ENCODE results near the gene MAGEF1.

Gene MAGEF1

DNA sequence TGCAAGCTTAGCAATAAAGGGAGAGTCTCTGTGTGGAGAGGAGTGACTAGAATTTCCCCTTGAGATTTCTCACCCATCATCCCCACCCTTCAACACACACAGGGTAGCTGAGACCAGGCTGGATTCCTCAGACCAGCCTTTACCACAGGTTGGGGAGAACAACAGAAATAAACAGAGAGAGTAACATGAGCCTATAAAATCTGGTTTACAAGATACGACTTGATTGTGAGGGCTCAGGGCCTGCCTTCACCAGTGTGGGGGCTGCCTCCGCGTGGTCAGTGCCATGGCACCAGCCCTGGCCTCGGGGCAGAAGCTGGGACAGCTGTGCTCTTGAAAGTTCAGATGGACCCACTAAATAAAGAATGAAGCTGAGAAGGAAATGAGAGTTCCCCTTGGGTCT lies 14.6 kb upstream of the MAGEF1 start:
- DNase-seq = no peak

- no peak for DNase-seq
Measured at GRCh38 chr3:184725176-184725719, 13.4 kb upstream of the MAGEF1 start.

DNA sequence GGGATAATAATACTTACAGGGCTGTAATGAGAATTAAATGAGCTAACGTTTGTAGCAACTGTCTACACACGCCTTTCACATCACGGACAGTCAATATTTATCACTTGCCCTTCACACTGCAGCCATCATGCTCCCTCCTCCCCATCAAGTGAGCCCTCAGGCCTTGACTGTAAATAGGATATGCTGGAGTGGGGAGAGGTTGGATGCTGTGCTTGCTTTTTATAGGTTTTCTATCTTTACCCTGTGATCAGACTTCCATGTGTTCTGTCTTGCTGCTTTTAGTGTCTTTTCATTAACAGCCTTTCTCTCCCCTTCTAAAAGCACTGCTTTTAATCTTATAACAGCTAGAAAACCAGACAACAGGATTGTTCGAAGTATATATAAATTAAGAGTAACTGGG lies 12.8 kb upstream of the MAGEF1 start:
- DNase-seq = no peak

DNA sequence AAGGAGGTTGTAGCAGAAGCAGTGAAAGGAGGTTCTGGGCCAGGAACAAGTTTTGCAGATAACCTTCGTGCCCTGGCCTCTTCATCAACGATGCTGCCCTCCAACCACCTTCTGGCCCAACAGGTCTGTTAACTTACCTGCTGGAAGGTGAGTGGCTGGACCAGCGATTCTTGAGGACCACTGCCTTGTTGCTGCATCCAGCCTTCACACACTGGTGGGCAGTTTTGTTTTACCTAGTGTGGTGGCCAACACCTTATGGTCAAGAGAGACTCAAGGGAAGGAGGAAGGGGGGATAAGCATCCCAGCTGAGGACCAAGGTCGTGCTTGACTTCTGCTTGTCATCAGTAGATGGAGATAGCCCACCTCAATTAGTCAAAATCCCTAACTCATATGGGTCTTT lies 7.8 kb upstream of the MAGEF1 start:
- no peak for DNase-seq

DNA sequence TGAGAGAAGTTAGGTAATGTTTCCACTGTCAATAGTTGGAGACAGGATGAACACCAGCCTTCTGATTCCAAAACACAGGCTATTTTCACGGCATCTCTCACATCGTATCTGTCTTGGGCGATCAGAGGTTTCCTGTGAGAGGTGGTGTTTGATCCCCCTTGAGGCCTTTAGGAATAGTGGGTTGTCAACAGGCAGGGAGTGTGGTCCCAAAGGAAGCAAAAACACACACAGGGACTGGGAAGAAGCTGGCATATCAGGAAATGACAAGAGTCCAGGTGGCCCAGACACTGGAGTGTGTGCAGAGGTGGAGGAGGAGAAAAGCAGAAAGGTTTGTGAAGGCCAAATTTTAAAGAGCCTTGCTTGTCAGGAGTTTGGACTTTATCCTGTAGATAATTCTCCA lies 6.6 kb upstream of the MAGEF1 start:
- no peak for DNase-seq

- DNase-seq = peak in 33 of 56 donors; percentile 11 to 71 (median 33)
Measured at GRCh38 chr3:184717399-184717983, 5.6 kb upstream of the MAGEF1 start.

DNA sequence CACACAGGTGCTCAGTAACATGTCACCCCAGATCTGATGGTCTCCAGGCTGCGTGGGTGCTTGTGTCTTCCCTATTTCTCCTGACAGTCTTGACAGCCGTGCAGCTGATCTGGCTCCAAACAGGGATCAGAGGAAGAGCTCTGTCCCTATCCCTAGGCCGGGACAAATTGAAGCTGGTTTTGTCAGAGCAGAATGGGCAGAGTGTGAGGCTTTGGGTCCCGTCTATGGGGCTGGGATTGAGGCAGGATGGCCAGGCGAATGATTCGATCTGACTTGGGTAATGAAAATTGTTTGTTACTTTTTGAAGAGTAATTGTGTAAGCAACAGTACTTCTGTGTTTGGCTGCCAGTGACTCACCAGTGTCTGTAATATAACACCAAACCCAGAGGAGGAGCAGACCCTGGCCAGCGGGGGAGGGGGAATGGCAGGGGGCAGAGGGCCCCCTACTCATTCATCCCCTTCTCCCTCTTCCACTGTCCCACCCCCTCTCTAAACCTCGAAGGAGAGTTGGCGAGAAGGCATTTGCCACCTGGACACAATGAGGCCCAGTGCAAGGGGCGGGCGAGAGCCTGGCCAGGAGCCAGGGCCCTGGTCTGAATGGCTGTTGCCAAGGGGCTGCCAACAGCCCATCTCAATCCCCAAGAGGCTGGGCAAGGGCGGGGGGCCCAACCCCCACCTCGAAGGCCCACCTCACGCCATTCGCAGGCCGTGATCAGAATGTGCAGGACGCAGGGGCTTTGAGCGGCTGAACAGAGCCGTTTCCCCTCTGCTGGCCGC lies 4.9 kb upstream of the MAGEF1 start:
- DNase-seq = peak in 41 of 56 donors; percentile 11 to 74 (median 48)

DNA sequence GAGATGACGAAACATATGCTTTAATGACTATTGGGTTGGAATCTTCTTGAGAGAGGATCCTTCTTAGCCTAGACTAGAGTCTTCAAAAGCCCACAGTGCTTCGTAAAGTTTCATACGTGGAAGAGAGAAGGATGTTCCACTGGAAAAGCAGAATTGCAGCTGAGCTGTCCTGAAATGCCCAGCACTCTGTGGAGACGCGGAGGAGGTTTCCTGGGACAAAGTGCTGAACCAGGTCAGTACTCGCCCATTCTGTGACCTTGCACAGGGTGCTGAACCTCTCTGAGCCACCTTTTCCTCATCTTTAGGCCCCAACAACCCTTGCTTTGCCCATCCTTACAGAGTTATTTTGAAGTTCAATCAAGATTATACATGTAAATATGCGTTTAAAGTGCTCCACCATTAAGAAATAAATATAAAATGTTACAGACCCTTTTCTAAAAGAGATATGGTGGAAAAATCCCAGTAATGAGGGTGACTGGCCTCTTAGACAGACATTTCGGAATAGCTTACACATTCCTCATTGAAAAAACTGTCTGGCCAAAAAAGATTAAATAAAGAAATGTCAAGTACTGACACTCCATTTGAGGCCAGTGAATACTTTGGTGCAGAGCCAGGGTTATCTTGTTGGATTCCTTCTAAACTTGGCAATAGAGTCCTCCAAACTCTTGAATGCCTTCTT lies 4.2 kb upstream of the MAGEF1 start:
- DNase-seq = no peak

- DNase-seq = no peak
Measured at GRCh38 chr3:184713521-184713920, 1.7 kb upstream of the MAGEF1 start.

- no peak for DNase-seq
Measured at GRCh38 chr3:184713040-184713355, 1.1 kb upstream of the MAGEF1 start.

DNA sequence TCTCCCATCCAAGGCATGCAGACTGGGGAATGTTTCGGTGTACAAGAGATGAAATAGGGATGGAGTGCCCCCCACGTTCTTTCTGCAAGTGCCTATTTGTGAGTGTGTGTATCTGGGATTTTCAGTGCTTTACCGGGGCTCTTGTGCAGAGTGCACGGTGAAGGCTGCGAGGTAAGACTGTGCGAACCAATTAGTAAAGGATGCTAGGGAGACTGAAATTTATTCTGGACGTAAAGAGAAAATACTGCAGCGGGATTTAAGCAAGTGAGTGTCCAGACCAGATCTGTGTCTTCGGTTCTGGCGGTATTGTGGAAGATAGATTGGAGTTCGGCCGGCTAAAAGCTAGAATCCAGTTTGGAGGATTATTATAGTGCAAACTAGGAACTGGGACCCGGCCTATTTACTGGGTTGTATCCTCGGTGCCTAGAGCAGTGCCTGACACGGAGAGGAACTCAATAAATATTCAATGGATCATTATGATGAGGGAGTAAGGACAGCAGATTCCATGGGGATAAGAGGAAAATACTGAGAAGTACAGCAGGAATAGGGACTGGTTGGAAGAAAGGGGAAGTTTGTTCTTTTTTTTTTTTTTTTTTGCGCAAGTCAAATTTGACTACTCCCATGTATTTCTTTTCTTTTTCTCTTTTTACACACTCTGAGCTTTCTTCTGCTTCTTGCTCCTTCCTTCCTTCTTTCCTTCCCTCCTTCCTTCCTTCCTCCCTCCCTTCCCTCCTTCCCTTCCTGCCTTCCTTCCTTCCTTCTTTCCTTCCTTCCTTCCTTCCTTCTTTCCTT lies 580 bp upstream of the MAGEF1 start:
- peak in 1 of 56 donors; percentile 64 for DNase-seq

GRCh38 chr3:184710870-184711492 lies 883 bp downstream of the MAGEF1 start:
- DNase-seq = peak in 5 of 56 donors; percentile 13 to 28 (median 21)

- DNase-seq = no peak
Measured at GRCh38 chr3:184703657-184704056, 8.2 kb downstream of the MAGEF1 start.

DNA sequence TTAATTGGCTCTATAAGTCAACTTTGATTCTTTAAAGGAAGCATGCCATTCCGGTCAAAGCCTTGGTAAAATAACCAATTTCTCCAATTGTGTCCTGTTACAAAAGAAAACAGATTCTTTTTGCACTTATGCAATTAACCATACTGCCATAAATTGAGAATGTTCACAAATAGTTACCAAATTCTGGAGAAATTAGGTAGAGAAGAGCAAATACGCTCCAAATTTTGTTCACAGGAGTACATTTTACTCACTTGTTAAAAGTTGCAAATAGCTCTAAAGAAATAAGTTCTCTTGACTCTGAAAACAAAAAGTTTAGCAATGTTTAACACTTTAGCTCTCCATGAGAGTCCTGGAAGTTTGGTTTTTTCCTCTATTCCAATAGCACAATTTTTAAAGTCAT lies 11.1 kb downstream of the MAGEF1 start:
- no peak for DNase-seq

- DNase-seq = no peak
Measured at GRCh38 chr3:184697845-184698244, 14.0 kb downstream of the MAGEF1 start.

DNA sequence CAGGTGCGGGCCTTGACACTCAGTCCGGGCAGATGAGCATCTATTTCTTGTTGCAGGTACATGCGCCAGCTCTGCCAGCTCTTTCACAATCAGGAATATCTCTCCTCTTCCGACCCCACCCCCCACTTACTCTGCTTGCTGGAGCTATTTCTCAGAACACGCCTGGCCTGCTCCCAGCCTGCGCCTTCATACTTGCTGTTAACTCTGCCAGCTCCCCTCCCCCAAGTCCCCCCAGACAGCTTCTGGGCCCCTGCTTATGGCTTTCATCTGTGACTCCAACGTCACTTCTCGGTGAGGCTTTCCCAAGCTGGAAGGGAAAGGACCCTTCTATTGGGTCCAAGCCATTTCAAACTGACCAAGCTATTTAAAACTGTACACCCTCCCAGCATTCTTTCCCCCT lies 15.2 kb downstream of the MAGEF1 start:
- DNase-seq = no peak

DNA sequence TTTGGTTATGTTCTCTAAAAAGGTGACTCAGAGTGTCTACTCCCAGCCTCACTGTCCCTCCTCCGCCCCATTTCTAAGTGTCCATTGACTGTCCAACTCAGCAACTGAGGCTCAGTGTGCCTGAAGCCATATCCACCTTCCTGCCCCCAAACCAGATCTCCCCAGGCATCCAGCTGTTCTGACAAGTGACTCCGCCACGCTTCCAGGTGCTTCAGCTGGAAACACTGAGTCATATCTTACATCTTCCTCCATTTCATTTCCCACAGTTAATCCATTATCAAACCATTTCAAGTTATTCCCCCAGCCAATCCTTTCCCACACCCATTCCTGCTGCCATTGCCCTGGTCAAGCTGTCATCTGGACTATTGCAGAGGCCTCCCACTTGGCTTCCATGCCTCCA lies 17.1 kb downstream of the MAGEF1 start:
- no peak for DNase-seq

GRCh38 chr3:184694133-184694665 lies 17.7 kb downstream of the MAGEF1 start:
- DNase-seq = no peak

DNA sequence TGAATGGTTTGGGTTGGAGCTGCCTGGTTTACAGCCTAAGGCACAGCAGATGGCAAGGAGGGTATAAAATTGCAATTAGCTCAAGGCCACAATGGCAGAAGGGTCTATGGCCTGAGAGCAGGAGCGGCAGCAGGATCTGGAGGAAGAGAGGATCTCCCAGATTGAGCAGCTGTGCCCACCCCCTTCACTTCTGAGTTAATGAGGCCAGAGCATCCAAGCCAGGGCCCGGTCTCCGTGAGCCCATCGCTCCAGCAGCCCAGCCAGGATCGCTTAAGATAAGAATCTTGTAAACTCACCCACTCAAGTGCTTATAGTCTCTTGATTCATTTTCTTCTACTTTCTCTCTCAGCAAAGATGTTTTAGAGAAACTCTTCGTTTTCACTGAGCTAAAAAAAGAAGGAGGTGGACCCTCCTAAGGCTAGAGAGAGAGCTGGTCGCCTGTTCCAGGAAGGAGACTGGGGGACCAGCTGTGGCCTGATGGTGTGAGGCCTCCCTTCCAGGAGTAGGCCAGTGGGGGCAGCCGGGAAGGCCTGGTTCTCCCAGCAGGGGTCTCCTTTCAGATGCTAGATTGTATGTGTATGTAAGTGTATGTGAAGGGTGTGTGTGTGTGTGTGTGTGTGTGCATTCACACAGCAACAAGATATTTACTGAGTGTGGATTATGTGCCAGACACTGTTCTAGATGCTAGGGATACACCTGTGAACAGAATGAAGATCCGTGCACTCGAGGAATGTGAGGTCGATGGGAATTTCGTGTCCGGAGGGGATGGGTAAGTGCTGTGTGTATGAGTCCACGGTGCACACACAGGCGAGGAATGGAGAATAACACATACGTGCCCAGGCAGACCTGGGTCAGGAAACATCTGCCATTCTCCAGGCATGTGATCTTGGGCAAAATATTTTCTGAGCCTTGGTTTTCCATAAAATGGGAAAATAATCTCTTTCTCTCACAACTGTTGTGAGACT lies 18.6 kb downstream of the MAGEF1 start:
- no peak for DNase-seq
